Colon (tissue), 2 donors: ENCODE results near the gene CFAP68.
"Not testable (repeated sequence)": the region's sequence is repeated elsewhere in the genome, so short reads cannot be mapped to it uniquely, and the experiment has no call there.

Experiments used
- FAIRE-seq: peaks from 2 replicates; lab custom pipeline; 2012; peaks lifted over from hg19 to GRCh38; lab: Jason Lieb, UNC
- donor health status: control.
- donor health status: control.

The CFAP68 gene

GRCh38 chr11:111870886-111871692 lies 8.3 kb upstream of the CFAP68 start, which contains the start of gene ALG9:
ALG9 (minus strand) TSS chr11:111871581; CDS start chr11:111871482, 99 bp downstream.
- no peak for FAIRE-seq

GRCh38 chr11:111871693-111872161 lies 7.6 kb upstream of the CFAP68 start:
- no peak for FAIRE-seq

- FAIRE-seq, result no peak
Measured at GRCh38 chr11:111878385-111878848, 924 bp upstream of the CFAP68 start.

GRCh38 chr11:111879637-111879960 lies 258 bp downstream of the CFAP68 start:
- FAIRE-seq, result no peak

GRCh38 chr11:111882202-111882601 lies 2.9 kb downstream of the CFAP68 start:
- no peak for FAIRE-seq

DNA sequence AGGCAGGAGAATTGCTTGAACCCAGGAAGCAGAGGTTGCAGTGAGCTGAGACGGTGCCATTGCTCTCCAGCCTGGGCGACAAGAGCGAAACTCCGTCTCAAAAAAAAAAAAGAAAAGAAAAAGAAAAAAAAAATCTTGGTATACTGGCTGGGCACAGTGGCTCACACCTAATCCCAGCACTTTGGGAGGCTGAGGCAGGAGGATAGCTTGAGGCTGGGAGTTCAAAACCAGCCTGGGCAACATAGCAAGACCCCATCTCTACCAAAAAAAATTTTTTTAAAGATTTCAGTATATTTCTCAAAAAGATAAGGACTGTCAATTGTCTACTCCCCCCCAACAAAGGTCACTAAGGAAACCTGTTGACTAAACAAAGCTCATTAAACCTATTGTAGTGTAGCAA lies 5.7 kb downstream of the CFAP68 start:
- FAIRE-seq, result not testable (repeated sequence)

- FAIRE-seq, result no peak
Measured at GRCh38 chr11:111886032-111886431, 6.7 kb downstream of the CFAP68 start.

- FAIRE-seq, result no peak
Measured at GRCh38 chr11:111886844-111887243, 7.5 kb downstream of the CFAP68 start.

- no peak for FAIRE-seq
Measured at GRCh38 chr11:111905411-111905810, 26.1 kb downstream of the CFAP68 start.

- FAIRE-seq, result no peak
Measured at GRCh38 chr11:111906680-111907079, 27.3 kb downstream of the CFAP68 start.

- FAIRE-seq, result no peak
Measured at GRCh38 chr11:111908639-111909305, 29.4 kb downstream of the CFAP68 start.

- FAIRE-seq, result no peak
Measured at GRCh38 chr11:111909378-111909777, 30.0 kb downstream of the CFAP68 start.

DNA sequence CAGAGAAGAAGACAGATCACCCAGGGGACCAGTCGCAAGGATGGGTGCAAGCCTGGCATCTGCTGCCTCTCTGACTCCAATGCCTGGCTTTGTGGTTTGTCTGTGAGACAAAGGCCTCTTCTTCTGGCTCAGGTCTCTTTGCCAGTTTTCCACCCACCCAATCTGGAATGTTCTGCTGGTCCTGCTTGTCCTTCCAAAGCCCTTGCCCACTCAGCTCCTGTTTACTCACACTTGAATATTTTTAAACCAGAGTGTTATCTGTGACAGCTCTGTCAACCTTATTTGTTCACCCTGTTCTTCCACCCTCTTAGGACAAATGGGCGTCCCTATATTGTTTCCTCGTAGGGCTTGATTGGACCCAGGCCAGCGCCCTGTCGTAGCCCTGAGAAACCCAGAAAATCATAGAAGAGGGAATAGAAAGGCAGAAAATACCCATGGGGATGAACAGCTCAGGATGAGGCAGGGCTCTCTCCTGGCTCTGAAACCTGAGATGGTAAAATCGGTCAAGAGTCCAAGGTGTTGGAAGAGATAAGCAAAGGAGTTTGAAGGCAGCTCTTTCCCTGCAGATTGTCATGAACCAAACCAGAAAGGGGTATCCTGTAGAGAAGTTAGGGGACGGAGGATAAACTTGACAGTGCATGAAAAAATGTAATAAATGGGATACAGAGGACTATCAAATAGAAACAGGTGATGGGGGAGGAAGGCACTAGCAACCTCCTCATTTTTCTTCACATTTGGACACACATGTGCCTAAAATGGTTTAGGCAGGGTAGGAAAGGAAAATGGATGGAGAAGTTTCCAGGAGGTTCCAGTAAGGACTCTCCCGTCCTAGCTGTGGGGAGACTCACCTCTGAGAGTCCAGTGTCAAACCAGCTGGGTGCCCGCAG lies 31.6 kb downstream of the CFAP68 start:
- FAIRE-seq, result no peak

GRCh38 chr11:111911563-111912401 lies 32.4 kb downstream of the CFAP68 start, which contains the start of gene CRYAB:
CRYAB (minus strand) TSS chr11:111911770; CDS start chr11:111911724, 46 bp downstream.
- FAIRE-seq, result no peak

GRCh38 chr11:111912535-111912934 lies 33.2 kb downstream of the CFAP68 start, which contains the start of gene HSPB2:
HSPB2 (plus strand) TSS chr11:111912734; CDS start chr11:111912830, 96 bp downstream.
- FAIRE-seq, result no peak

- FAIRE-seq, result no peak
Measured at GRCh38 chr11:111913031-111913861, 33.9 kb downstream of the CFAP68 start.

DNA sequence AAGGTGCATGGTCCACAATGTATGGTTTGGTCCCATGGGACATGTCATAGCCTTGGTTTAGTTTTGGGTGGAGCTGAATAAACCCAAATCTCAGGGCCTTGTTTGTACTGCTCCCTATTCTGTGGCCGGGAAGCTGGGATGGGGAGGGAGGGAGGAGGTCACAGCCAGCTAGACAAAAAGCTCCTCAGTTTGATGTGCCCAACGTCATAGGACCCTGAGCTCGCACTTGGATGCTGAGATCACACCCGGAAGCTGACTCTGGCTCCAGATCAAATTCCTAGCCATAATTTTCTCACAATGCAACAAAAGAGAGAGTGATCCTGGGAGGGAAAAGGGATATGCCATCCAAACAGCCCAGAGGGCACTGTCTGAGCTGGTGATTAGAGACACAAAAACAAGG lies 34.7 kb downstream of the CFAP68 start:
- no peak for FAIRE-seq

- FAIRE-seq, result no peak
Measured at GRCh38 chr11:111916768-111917167, 37.4 kb downstream of the CFAP68 start.

GRCh38 chr11:111917312-111917711 lies 38.0 kb downstream of the CFAP68 start:
- no peak for FAIRE-seq

DNA sequence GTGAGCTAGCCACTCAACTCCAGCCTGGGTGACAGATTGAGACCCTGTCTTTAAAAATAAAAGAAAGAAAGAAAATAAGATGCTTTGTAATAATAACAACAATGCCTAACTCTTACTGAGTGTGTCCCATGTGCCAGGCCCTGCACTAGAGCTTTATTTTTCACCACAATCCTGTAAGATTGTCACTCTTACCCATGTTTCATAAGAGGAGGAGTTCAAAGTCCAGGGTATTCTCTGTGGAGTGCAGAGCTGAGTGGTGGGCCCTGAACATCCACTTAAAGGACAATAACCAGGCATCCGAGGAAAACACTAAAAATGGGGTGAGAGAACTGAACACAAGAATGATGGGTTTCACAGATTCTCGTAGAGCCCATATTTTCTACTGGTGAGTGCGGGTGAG lies 38.4 kb downstream of the CFAP68 start:
- no peak for FAIRE-seq
